ENCODE data around the gene OGFOD1.
"Not testable (repeated sequence)": the region's sequence is repeated elsewhere in the genome, so short reads cannot be mapped to it uniquely, and the experiment has no call there.

Gene OGFOD1

DNA sequence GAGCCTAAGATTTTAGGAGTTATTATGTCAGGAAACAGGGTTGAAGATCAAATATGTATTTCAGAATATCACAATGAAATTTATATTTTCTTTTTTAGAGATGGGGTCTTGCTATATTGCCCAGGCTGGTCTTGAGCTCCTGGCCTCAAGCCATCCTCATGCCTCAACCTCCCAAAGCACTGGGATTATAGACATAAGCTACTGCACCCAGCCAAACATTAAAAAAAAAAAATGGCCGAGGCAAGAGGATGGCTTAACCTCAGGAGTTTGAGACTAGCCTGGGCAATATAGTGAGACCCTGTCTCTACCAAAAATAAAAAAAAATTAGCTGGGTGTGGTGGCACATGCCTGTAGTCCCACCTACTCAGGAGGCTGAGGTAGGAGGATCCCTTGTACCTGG, 37.5 kb downstream of the OGFOD1 start:
- H3K4me3 ChIP-seq (ENCODE audit: low read length); H3K36me3 ChIP-seq (ENCODE audit: control insufficient read depth, insufficient read depth, low read length); H3K4me1 ChIP-seq (ENCODE audit: control insufficient read depth, insufficient read depth, low read length); H3K9ac ChIP-seq (ENCODE audit: low read length); H3K27me3 ChIP-seq (ENCODE audit: control insufficient read depth, insufficient read depth, low read length); H3K9me3 ChIP-seq (ENCODE audit: control insufficient read depth, low read length): not testable (repeated sequence)

DNA sequence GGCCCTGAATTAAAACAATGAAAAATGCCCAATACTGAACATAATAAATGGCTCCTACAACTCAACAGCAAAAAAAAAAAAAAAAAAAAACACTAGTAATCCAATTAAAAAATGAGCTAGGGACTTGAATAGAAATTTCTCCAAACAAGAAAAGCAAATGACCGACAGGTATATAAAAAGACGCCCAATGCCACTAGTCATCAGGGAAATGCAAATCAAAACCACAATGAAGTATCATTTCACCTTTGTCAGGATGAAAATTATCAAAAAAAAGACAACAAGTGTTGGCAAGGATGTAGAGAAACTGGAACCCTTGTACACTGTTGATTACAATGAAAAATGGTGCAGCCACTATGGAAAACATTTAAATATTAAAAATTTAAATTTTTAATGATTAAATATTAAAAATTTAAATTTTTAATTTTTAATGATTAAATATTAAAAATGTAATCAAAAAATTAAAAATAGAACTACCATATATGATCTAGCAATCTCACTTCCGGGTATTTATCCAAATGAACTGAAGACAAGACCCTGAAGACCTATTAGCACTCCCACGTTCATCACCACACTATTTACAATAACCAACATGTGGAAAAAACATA, 40.4 kb downstream of the OGFOD1 start:
- Histone ChIP-seq H3K9me3 (ENCODE audit: control insufficient read depth, low read length) (no peaks in the 10 kb centered on the region), H3K4me3 (ENCODE audit: low read length) (no peak overlapping the region), H3K36me3 (ENCODE audit: control insufficient read depth, insufficient read depth, low read length) (no peaks in the 10 kb centered on the region), H3K4me1 (ENCODE audit: control insufficient read depth, insufficient read depth, low read length) (no peaks in the 10 kb centered on the region), H3K27me3 (ENCODE audit: control insufficient read depth, insufficient read depth, low read length) (no peaks in the 10 kb centered on the region), H3K9ac (ENCODE audit: low read length) (no peak overlapping the region)

DNA sequence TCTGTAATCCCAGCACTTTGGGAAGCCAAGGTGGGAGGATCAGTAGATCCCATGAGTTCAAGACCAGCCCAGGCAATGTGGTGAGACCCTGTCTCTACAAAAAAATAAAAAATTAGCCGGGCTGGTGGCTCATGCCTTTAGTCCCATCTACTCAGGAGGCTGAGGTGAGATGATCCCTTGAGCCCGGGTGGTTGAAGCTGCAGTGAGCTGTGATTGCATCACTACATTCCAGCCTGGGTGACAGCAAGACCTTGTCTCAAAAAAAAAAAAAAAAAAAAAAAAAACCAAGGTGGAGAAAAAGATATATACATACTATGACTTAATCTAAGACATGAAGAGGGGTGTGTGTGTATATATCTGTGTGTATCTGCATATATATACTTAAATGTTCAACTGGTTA, 41.8 kb downstream of the OGFOD1 start:
- Histone ChIP-seq H3K4me1 (ENCODE audit: control insufficient read depth, insufficient read depth, low read length) (no peaks in the 10 kb centered on the region), H3K36me3 (ENCODE audit: control insufficient read depth, insufficient read depth, low read length) (no peaks in the 10 kb centered on the region), H3K4me3 (ENCODE audit: low read length) (no peak overlapping the region), H3K9me3 (ENCODE audit: control insufficient read depth, low read length) (no peaks in the 10 kb centered on the region), H3K27me3 (ENCODE audit: control insufficient read depth, insufficient read depth, low read length) (no peaks in the 10 kb centered on the region), H3K9ac (ENCODE audit: low read length) (no peak overlapping the region)

GRCh38 chr16:56493815-56494214, 42.5 kb downstream of the OGFOD1 start:
- Histone ChIP-seq H3K9ac (ENCODE audit: low read length) (no peak overlapping the region), H3K4me3 (ENCODE audit: low read length) (no peak overlapping the region), H3K36me3 (ENCODE audit: control insufficient read depth, insufficient read depth, low read length) (peaks cover under 1% of the 10 kb centered on the region), H3K9me3 (ENCODE audit: control insufficient read depth, low read length) (no peaks in the 10 kb centered on the region), H3K4me1 (ENCODE audit: control insufficient read depth, insufficient read depth, low read length) (no peaks in the 10 kb centered on the region), H3K27me3 (ENCODE audit: control insufficient read depth, insufficient read depth, low read length) (no peaks in the 10 kb centered on the region)

DNA sequence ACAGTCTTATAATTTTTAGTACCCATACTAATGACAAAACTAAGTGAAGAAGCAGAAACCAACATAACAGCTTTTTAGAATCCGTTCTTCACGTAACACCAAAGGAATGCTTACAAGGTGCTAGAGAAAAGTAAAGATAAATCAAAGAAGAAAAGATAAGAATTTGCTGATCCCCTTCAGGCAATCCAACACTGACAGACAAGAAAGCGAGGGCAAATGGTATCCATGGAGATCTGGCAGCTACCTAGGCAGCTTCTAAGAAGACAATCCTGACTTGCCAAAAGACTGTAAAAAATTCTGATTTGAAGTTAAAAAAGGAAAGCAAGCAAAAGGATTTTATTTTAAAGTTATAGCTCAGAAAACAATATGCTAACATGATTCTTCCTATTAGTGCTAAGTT, 53.8 kb downstream of the OGFOD1 start:
- H3K4me3 ChIP-seq (ENCODE audit: low read length) = no peak overlapping the region
- no peaks in the 10 kb centered on the region for H3K4me1 ChIP-seq (ENCODE audit: control insufficient read depth, insufficient read depth, low read length)
- H3K9ac ChIP-seq (ENCODE audit: low read length) = no peak overlapping the region
- no peaks in the 10 kb centered on the region for H3K9me3 ChIP-seq (ENCODE audit: control insufficient read depth, low read length)
- no peaks in the 10 kb centered on the region for H3K36me3 ChIP-seq (ENCODE audit: control insufficient read depth, insufficient read depth, low read length)
- no peaks in the 10 kb centered on the region for H3K27me3 ChIP-seq (ENCODE audit: control insufficient read depth, insufficient read depth, low read length)

- Histone ChIP-seq H3K4me3 (ENCODE audit: low read length) (no peak overlapping the region), H3K4me1 (ENCODE audit: control insufficient read depth, insufficient read depth, low read length) (no peaks in the 10 kb centered on the region), H3K9ac (ENCODE audit: low read length) (no peak overlapping the region), H3K27me3 (ENCODE audit: control insufficient read depth, insufficient read depth, low read length) (no peaks in the 10 kb centered on the region), H3K36me3 (ENCODE audit: control insufficient read depth, insufficient read depth, low read length) (no peaks in the 10 kb centered on the region), H3K9me3 (ENCODE audit: control insufficient read depth, low read length) (no peaks in the 10 kb centered on the region)
These were observed 55.6 kb downstream of the OGFOD1 start for GRCh38 chr16:56506941-56507340.

GRCh38 chr16:56510544-56510943, 59.2 kb downstream of the OGFOD1 start:
- Histone ChIP-seq H3K4me1 (ENCODE audit: control insufficient read depth, insufficient read depth, low read length) (peaks cover 8% of the 10 kb centered on the region), H3K9ac (ENCODE audit: low read length) (no peak overlapping the region), H3K4me3 (ENCODE audit: low read length) (no peak overlapping the region), H3K9me3 (ENCODE audit: control insufficient read depth, low read length) (no peaks in the 10 kb centered on the region), H3K36me3 (ENCODE audit: control insufficient read depth, insufficient read depth, low read length) (no peaks in the 10 kb centered on the region), H3K27me3 (ENCODE audit: control insufficient read depth, insufficient read depth, low read length) (no peaks in the 10 kb centered on the region)

DNA sequence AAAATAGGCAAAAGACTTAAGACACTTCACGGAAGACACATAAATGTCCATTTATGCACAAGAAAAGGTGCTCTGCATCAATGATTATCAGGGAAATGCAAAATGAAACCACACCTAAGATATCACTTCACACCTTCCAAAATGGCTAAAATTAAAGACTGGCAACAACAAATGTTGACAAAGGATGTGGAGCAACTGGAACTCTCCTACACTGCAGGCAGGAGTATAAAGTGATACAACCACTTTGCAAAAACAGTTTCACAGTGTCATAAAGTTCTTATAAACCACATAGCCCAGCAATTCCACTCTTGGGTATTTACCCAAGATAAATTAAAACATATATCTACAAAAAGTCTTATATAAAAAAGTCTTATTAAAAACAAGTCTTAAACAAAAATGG, 60.7 kb downstream of the OGFOD1 start:
- Histone ChIP-seq H3K9me3 (ENCODE audit: control insufficient read depth, low read length) (no peaks in the 10 kb centered on the region), H3K27me3 (ENCODE audit: control insufficient read depth, insufficient read depth, low read length) (no peaks in the 10 kb centered on the region), H3K9ac (ENCODE audit: low read length) (no peak overlapping the region), H3K4me3 (ENCODE audit: low read length) (no peak overlapping the region), H3K36me3 (ENCODE audit: control insufficient read depth, insufficient read depth, low read length) (no peaks in the 10 kb centered on the region), H3K4me1 (ENCODE audit: control insufficient read depth, insufficient read depth, low read length) (peaks cover 8% of the 10 kb centered on the region)

DNA sequence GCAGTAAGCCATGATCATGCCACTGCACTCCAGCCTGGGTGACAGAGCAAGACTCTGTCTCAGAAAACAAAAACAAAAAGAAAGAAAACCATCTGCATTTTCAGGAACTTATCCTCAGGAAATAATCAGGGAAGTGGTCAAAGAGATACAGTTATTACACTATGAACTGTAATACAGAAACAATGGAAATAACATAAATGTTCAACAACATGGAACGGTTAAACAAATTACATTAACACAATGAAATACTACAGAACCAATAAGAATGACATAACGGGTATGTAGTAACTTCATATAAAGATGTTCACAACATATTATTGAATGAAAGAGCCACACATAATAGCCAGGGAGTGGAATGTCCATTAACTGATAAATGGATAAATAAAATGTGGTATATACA, 61.7 kb downstream of the OGFOD1 start:
- Histone ChIP-seq H3K9ac (ENCODE audit: low read length) (no peak overlapping the region), H3K9me3 (ENCODE audit: control insufficient read depth, low read length) (no peaks in the 10 kb centered on the region), H3K4me1 (ENCODE audit: control insufficient read depth, insufficient read depth, low read length) (peaks cover 8% of the 10 kb centered on the region), H3K4me3 (ENCODE audit: low read length) (no peak overlapping the region), H3K27me3 (ENCODE audit: control insufficient read depth, insufficient read depth, low read length) (no peaks in the 10 kb centered on the region), H3K36me3 (ENCODE audit: control insufficient read depth, insufficient read depth, low read length) (no peaks in the 10 kb centered on the region)

GRCh38 chr16:56513972-56514371, 62.6 kb downstream of the OGFOD1 start:
- H3K27me3 ChIP-seq (ENCODE audit: control insufficient read depth, insufficient read depth, low read length) = no peaks in the 10 kb centered on the region
- H3K9me3 ChIP-seq (ENCODE audit: control insufficient read depth, low read length) = no peaks in the 10 kb centered on the region
- no peak overlapping the region for H3K9ac ChIP-seq (ENCODE audit: low read length)
- peaks cover 8% of the 10 kb centered on the region for H3K4me1 ChIP-seq (ENCODE audit: control insufficient read depth, insufficient read depth, low read length)
- no peak overlapping the region for H3K4me3 ChIP-seq (ENCODE audit: low read length)
- no peaks in the 10 kb centered on the region for H3K36me3 ChIP-seq (ENCODE audit: control insufficient read depth, insufficient read depth, low read length)

- Histone ChIP-seq H3K27me3 (ENCODE audit: control insufficient read depth, insufficient read depth, low read length) (no peaks in the 10 kb centered on the region), H3K9me3 (ENCODE audit: control insufficient read depth, low read length) (no peaks in the 10 kb centered on the region), H3K36me3 (ENCODE audit: control insufficient read depth, insufficient read depth, low read length) (no peaks in the 10 kb centered on the region), H3K9ac (ENCODE audit: low read length) (no peak overlapping the region), H3K4me1 (ENCODE audit: control insufficient read depth, insufficient read depth, low read length) (peaks cover 8% of the 10 kb centered on the region), H3K4me3 (ENCODE audit: low read length) (no peak overlapping the region)
These were observed 63.5 kb downstream of the OGFOD1 start for GRCh38 chr16:56514845-56515244.

DNA sequence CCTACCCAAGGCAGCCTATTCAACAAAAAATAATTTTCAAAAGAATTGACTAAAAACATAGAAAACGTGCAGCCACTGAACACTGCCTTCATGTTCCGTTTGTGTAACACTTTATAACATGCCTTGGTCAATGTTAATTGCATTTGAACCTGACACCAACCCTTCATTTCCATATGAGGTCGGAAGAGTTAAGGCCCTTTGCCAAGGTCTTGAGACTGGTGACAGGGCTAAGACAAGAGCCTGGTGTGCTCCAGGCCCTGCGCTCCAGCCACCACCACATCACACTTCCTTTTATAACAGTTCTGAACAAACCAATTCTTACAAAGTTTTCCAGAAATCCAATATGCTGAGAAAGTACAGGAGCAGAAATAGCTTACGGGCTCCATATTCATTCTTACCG, 64.3 kb downstream of the OGFOD1 start:
- H3K4me3 ChIP-seq (ENCODE audit: low read length) = no peak overlapping the region
- peaks cover 14% of the 10 kb centered on the region for H3K4me1 ChIP-seq (ENCODE audit: control insufficient read depth, insufficient read depth, low read length)
- H3K9ac ChIP-seq (ENCODE audit: low read length) = no peak overlapping the region
- H3K27me3 ChIP-seq (ENCODE audit: control insufficient read depth, insufficient read depth, low read length) = no peaks in the 10 kb centered on the region
- no peaks in the 10 kb centered on the region for H3K9me3 ChIP-seq (ENCODE audit: control insufficient read depth, low read length)
- H3K36me3 ChIP-seq (ENCODE audit: control insufficient read depth, insufficient read depth, low read length) = no peaks in the 10 kb centered on the region

GRCh38 chr16:56517206-56517605, 65.9 kb downstream of the OGFOD1 start:
- Histone ChIP-seq H3K9ac (ENCODE audit: low read length) (no peak overlapping the region), H3K9me3 (ENCODE audit: control insufficient read depth, low read length) (no peaks in the 10 kb centered on the region), H3K4me3 (ENCODE audit: low read length) (no peak overlapping the region), H3K4me1 (ENCODE audit: control insufficient read depth, insufficient read depth, low read length) (peaks cover 14% of the 10 kb centered on the region), H3K36me3 (ENCODE audit: control insufficient read depth, insufficient read depth, low read length) (no peaks in the 10 kb centered on the region), H3K27me3 (ENCODE audit: control insufficient read depth, insufficient read depth, low read length) (no peaks in the 10 kb centered on the region)
